Endothelial cell of umbilical vein (primary cell): Measurements from ENCODE around the gene SMARCA4. TPM values are rescaled to one million over a fixed set of nuclear protein-coding genes. Genes with fewer than 3 reads are reported as not detected.

Experiments
- BruUV-seq: library from RNA; stranded (reverse); fragments of 400-500 nt; replicated peaks from 2 replicates; lab custom pipeline; 2021; lab: Mats Ljungman, UMichigan
- CTCF ChIA-PET: fragments of 300-600, 350-600 bp; sonication (Branson Sonifier 250); formaldehyde crosslinking; loops from one replicate; lab custom pipeline; 2021; ENCODE audit warnings: antibody characterized with exemption, inconsistent platforms; lab: Charles Lee
- POLR2A ChIA-PET: fragments of 300-600, 350-600 bp; sonication (Branson Sonifier 250); formaldehyde crosslinking; loops from one replicate; lab custom pipeline; 2021; ENCODE audit warnings: antibody characterized with exemption, inconsistent platforms; lab: Charles Lee
- DNase-seq: peaks from one replicate; pipeline ENCODE4 v3.0.0-alpha.2; 2011; ENCODE audit warnings: low read depth, low spot score
- FAIRE-seq: peaks from 2 replicates; lab custom pipeline; 2011; peaks lifted over from hg19 to GRCh38; lab: Jason Lieb, UNC
- H2AFZ ChIP-seq: 2 replicates; pipeline ENCODE4 v1.6.0; 2012; ENCODE audit warnings: low read depth, low read length, control low read depth, inconsistent platforms
- H3K27ac ChIP-seq: 2 replicates; pipeline ENCODE4 v1.5.1; 2011; ENCODE audit warnings: low read depth, mild to moderate bottlenecking, control low read depth, low read length, moderate library complexity; ENCODE audit not compliant: insufficient read depth
- H3K27me3 ChIP-seq, 2 experiments: 2 replicates each; pipeline versions ENCODE4 v1.6.0 to v1.6.1; 2011; ENCODE audit warnings: low read length in 2 of 2, mixed read lengths in 1 of 2; ENCODE audit not compliant: control insufficient read depth in 2 of 2, insufficient read depth in 2 of 2
- H3K36me3 ChIP-seq, 2 experiments: 2 replicates in 1 of 2; 3 replicates in 1 of 2; pipeline ENCODE4 v1.5.1; 2011; ENCODE audit warnings: low read length in 2 of 2, mild to moderate bottlenecking in 1 of 2, moderate library complexity in 1 of 2; ENCODE audit not compliant: control insufficient read depth in 2 of 2, insufficient read depth in 2 of 2; ENCODE audit errors: extremely low read depth in 1 of 2
- H3K4me1 ChIP-seq: 3 replicates; pipeline ENCODE4 v1.5.1; 2011; ENCODE audit warnings: mild to moderate bottlenecking, low read length; ENCODE audit not compliant: control insufficient read depth, insufficient read depth; ENCODE audit errors: extremely low read depth
- H3K4me2 ChIP-seq: 2 replicates; pipeline ENCODE4 v1.6.1; 2011; ENCODE audit warnings: low read length, control low read depth, mixed read lengths; ENCODE audit not compliant: insufficient read depth
- H3K4me3 ChIP-seq, 3 experiments: fragments of 200-600 bp in 1 of 3; sonication (generic), shearing (Covaris generic) in 1 of 3; replicated peaks in 1 of 3; 2 replicates each; pipeline ENCODE4 v1.5.1; 2011 to 2016; ENCODE audit warnings: control low read depth in 3 of 3, low read length in 3 of 3, mild to moderate bottlenecking in 2 of 3, inconsistent platforms in 1 of 3, low read depth in 1 of 3, moderate library complexity in 1 of 3; ENCODE audit not compliant: insufficient read depth in 1 of 3
- H3K79me2 ChIP-seq: 2 replicates; pipeline ENCODE4 v1.6.0; 2012; ENCODE audit warnings: low read length, inconsistent platforms; ENCODE audit not compliant: control insufficient read depth, insufficient read depth
- H3K9ac ChIP-seq: replicated peaks from 2 replicates; pipeline ENCODE3; 2011; ENCODE audit warnings: low read length, control low read depth; ENCODE audit not compliant: insufficient read depth; ENCODE audit errors: extremely low read depth
- H3K9me1 ChIP-seq: replicated peaks from 3 replicates; pipeline ENCODE4 v1.6.0; 2011; ENCODE audit warnings: mild to moderate bottlenecking, low read length; ENCODE audit not compliant: control insufficient read depth, insufficient read depth; ENCODE audit errors: extremely low read depth
- H3K9me3 ChIP-seq: replicated peaks from 2 replicates; pipeline ENCODE4 v1.5.1; 2012; ENCODE audit warnings: low read length, inconsistent platforms; ENCODE audit not compliant: control insufficient read depth, insufficient read depth
- H4K20me1 ChIP-seq: replicated peaks from 2 replicates; pipeline ENCODE3; 2011; ENCODE audit warnings: mild to moderate bottlenecking, low read length; ENCODE audit not compliant: control insufficient read depth, insufficient read depth; ENCODE audit errors: extremely low read depth
- CTCF ChIP-seq, 2 donors: IDR thresholded peaks; 1 replicate in 1 of 2; 2 replicates in 1 of 2; pipeline ENCODE4 v1.5.1; 2011; ENCODE audit warnings: low read length in 2 of 2, mild to moderate bottlenecking in 2 of 2, moderate library complexity in 2 of 2, control low read depth in 1 of 2, inconsistent platforms in 1 of 2, low read depth in 1 of 2; ENCODE audit not compliant: insufficient read depth in 1 of 2; ENCODE audit errors: extremely low read depth in 1 of 2
- EZH2 ChIP-seq: IDR thresholded peaks from 2 replicates; pipeline ENCODE4 v1.6.1; 2012; ENCODE audit warnings: borderline replicate concordance, low read depth, mild to moderate bottlenecking, moderate library complexity, low read length, inconsistent platforms; ENCODE audit not compliant: severe bottlenecking
- FOS ChIP-seq: IDR thresholded peaks from 2 replicates; pipeline ENCODE4 v1.6.1; 2011; ENCODE audit warnings: mild to moderate bottlenecking, low read length, moderate library complexity, borderline replicate concordance; ENCODE audit not compliant: insufficient read depth
- GATA2 ChIP-seq: IDR thresholded peaks from 2 replicates; pipeline ENCODE4 v1.7.0; 2011; ENCODE audit warnings: low read depth, mild to moderate bottlenecking, moderate library complexity, mixed read lengths, low read length; ENCODE audit not compliant: insufficient read length, insufficient read depth
- JUN ChIP-seq: IDR thresholded peaks from 2 replicates; pipeline ENCODE4 v1.6.1; 2011; ENCODE audit warnings: borderline replicate concordance, low read depth; ENCODE audit not compliant: insufficient read length, insufficient read depth
- MAX ChIP-seq: IDR thresholded peaks from 2 replicates; pipeline ENCODE4 v1.6.1; 2011; ENCODE audit not compliant: insufficient read depth, insufficient read length
- MYC ChIP-seq: IDR thresholded peaks from one replicate; pipeline ENCODE4 v1.6.1; 2011; ENCODE audit warnings: mild to moderate bottlenecking, low read depth, low read length
- POLR2A ChIP-seq: IDR thresholded peaks from 2 replicates; pipeline ENCODE4 v1.6.1; 2012; ENCODE audit warnings: low read depth, mild to moderate bottlenecking, control low read depth, low read length
- POLR2AphosphoS5 ChIP-seq: IDR thresholded peaks from 2 replicates; pipeline ENCODE4 v1.6.1; 2012; ENCODE audit warnings: low read depth, mild to moderate bottlenecking, control low read depth, low read length, moderate library complexity; ENCODE audit not compliant: insufficient read depth
- dilution Hi-C: fragments of 300-500 bp; cut with MboI; formaldehyde crosslinking; loops from one replicate; pipeline ENCODE4 v1.15.0; 2019; ENCODE audit warnings: low sequenced_read_pairs; ENCODE audit not compliant: extremely low pct_ligation_motif_present
- intact Hi-C: fragments of 100-400 bp; cut with micrococcal nuclease; formaldehyde crosslinking; loops from one replicate; pipeline ENCODE4 v1.10.0; 2022
- polyA plus RNA-seq, 4 experiments: library from polyadenylated mRNA; depleted of rRNA in 3 of 4; stranded (reverse) in 3 of 4; unstranded in 1 of 4; fragments of >200 nt; gene quantifications; 2 replicates each; pipeline versions ENCODE4 v1.2.1 to v1.2.3, GENCODE V29; 2011 to 2012; ENCODE audit warnings: missing spikeins in 1 of 4
- total RNA-seq: library from RNA; stranded (reverse); gene quantifications from 2 replicates; pipeline ENCODE4 v1.2.3, GENCODE V29; 2021

Gene SMARCA4
- total and polyA plus RNA-seq, 2 donors (not counting 3 experiments of a cell fraction or from before 2014, with no cell fraction given) = 65.0 to 177 TPM

GRCh38 chr19:11044431-11044830, 83.6 kb downstream of the SMARCA4 start:
- CTCF ChIA-PET = interaction anchor here (1.3 to 2.3 kb wide), 2 partner anchors 9 to 82 kb away, joined by 3 to 14 read pairs; no protein-coding TSS in a partner anchor
- H3K36me3 ChIP-seq = peaks cover 5 to 18% of the 10 kb centered on the region in 2 experiments
- dilution Hi-C loops = no loop called here
- no TSS peak for BruUV-seq
- no peak overlapping the region for H3K4me3 ChIP-seq
- no peaks in the 10 kb centered on the region for H4K20me1 ChIP-seq
- no peak overlapping the region for H3K27ac ChIP-seq
- H2AFZ ChIP-seq = no peak overlapping the region
- no peaks in the 10 kb centered on the region for H3K79me2 ChIP-seq
- no peaks in the 10 kb centered on the region for H3K9me3 ChIP-seq
- TF ChIP-seq GATA2 (no peak), FOS (no peak)
- no peaks in the 10 kb centered on the region for H3K9me1 ChIP-seq
- intact Hi-C loops = no loop called here
- H3K27me3 ChIP-seq = no peaks in the 10 kb centered on the region
- H3K4me2 ChIP-seq = no peak overlapping the region
- no peaks in the 10 kb centered on the region for H3K4me1 ChIP-seq
- H3K9ac ChIP-seq = no peak overlapping the region
- no peak for FAIRE-seq
- POLR2A ChIA-PET = no interaction called here
- DNase-seq = no peak

- Histone ChIP-seq H3K27me3 (no peaks in the 10 kb centered on the region), H3K79me2 (no peaks in the 10 kb centered on the region), H3K36me3 (peaks cover 5 to 23% of the 10 kb centered on the region in 2 experiments), H3K9me1 (no peaks in the 10 kb centered on the region), H3K9me3 (no peaks in the 10 kb centered on the region), H3K4me1 (no peaks in the 10 kb centered on the region), H3K4me3 (no peak overlapping the region), H3K4me2 (no peak overlapping the region), H2AFZ (no peak overlapping the region), H3K9ac (no peak overlapping the region), H3K27ac (no peak overlapping the region), H4K20me1 (no peaks in the 10 kb centered on the region)
- DNase-seq = no peak
- TF ChIP-seq POLR2A = no peak
- no peak for TF ChIP-seq EZH2
- TF ChIP-seq FOS = no peak
- TF ChIP-seq CTCF (IDR thresholded peaks at IDR 0.05; ENCODE audit: extremely low read depth in 1 of 2, insufficient read depth in 1 of 2, low read depth in 1 of 2, low read length in 2 of 2) = no peak
- TF ChIP-seq MYC = no peak
- no peak for TF ChIP-seq POLR2AphosphoS5
- TF ChIP-seq GATA2 = no peak
- TF ChIP-seq MAX = no peak
- TF ChIP-seq JUN = no peak
- ChIA-PET POLR2A (no interaction called here), CTCF (interaction anchor here (2.3 kb wide), 1 partner anchor 10 kb away, joined by 14 read pairs; no protein-coding TSS in a partner anchor)
- no TSS peak for BruUV-seq
- intact Hi-C loops = no loop called here
- FAIRE-seq = no peak
- dilution Hi-C loops = no loop called here
Observed at GRCh38 chr19:11045536-11045935, 84.7 kb downstream of the SMARCA4 start.
